ENCODE data around the gene KAZN. TPM values are rescaled to one million over a fixed set of nuclear protein-coding genes. Genes with fewer than 3 reads are reported as not detected.

KAZN gene
- total and polyA plus RNA-seq, 2 donors from 2014 or later: 17.4 to 60.8 TPM

GRCh38 chr1:14887044-14887566 is 288.6 kb downstream of the KAZN start:
- Histone ChIP-seq H3K9ac (ENCODE audit: low read length in 3 of 3) (no peak overlapping the region), H3K4me1 (ENCODE audit: control insufficient read depth in 2 of 3, insufficient read depth in 2 of 3, low read depth in 1 of 3, low read length in 3 of 3) (peaks cover 0 to 6% (median 0%) of the 10 kb centered on the region in 3 donors), H3K27ac (ENCODE audit: low read depth in 2 of 2, low read length in 2 of 2) (no peak overlapping the region), H3K4me3 (ENCODE audit: low read length in 3 of 3) (no peak overlapping the region), H3K27me3 (ENCODE audit: control insufficient read depth, insufficient read depth, low read length) (no peaks in the 10 kb centered on the region), H3K36me3 (ENCODE audit: control insufficient read depth in 2 of 3, insufficient read depth in 3 of 3, low read length in 3 of 3) (no peaks in the 10 kb centered on the region), H3K9me3 (ENCODE audit: control insufficient read depth in 2 of 3, insufficient read depth in 1 of 3, low read length in 3 of 3) (no peaks in the 10 kb centered on the region)
- intact Hi-C loops (cut with DNase I): no loop called here
- DNase-seq: no peak
- no peak for TF ChIP-seq CTCF (IDR thresholded peaks at IDR 0.05; ENCODE audit: borderline replicate concordance, extremely low read depth, insufficient read depth)
- no peak for FAIRE-seq

GRCh38 chr1:14887764-14888350 is 289.4 kb downstream of the KAZN start:
- FAIRE-seq: no peak
- Histone ChIP-seq H3K4me1 (ENCODE audit: control insufficient read depth in 2 of 3, insufficient read depth in 2 of 3, low read depth in 1 of 3, low read length in 3 of 3) (peaks cover 0 to 4% (median 0%) of the 10 kb centered on the region in 3 donors), H3K36me3 (ENCODE audit: control insufficient read depth in 2 of 3, insufficient read depth in 3 of 3, low read length in 3 of 3) (no peaks in the 10 kb centered on the region), H3K27me3 (ENCODE audit: control insufficient read depth, insufficient read depth, low read length) (no peaks in the 10 kb centered on the region), H3K4me3 (ENCODE audit: low read length in 3 of 3) (no peak overlapping the region), H3K9ac (ENCODE audit: low read length in 3 of 3) (no peak overlapping the region), H3K27ac (ENCODE audit: low read depth in 2 of 2, low read length in 2 of 2) (no peak overlapping the region), H3K9me3 (ENCODE audit: control insufficient read depth in 2 of 3, insufficient read depth in 1 of 3, low read length in 3 of 3) (no peaks in the 10 kb centered on the region)
- no peak for DNase-seq
- intact Hi-C loops (cut with DNase I): no loop called here
- no peak for TF ChIP-seq CTCF (IDR thresholded peaks at IDR 0.05; ENCODE audit: borderline replicate concordance, extremely low read depth, insufficient read depth)

GRCh38 chr1:14888374-14888773 is 289.9 kb downstream of the KAZN start:
- no peak for TF ChIP-seq CTCF (IDR thresholded peaks at IDR 0.05; ENCODE audit: borderline replicate concordance, extremely low read depth, insufficient read depth)
- H3K9me3 ChIP-seq (ENCODE audit: control insufficient read depth in 2 of 3, insufficient read depth in 1 of 3, low read length in 3 of 3): no peaks in the 10 kb centered on the region
- no peak overlapping the region for H3K27ac ChIP-seq (ENCODE audit: low read depth in 2 of 2, low read length in 2 of 2)
- no peak for FAIRE-seq
- intact Hi-C loops (cut with DNase I): no loop called here
- no peak overlapping the region for H3K9ac ChIP-seq (ENCODE audit: low read length in 3 of 3)
- peaks cover 0 to 4% (median 0%) of the 10 kb centered on the region in 3 donors for H3K4me1 ChIP-seq (ENCODE audit: control insufficient read depth in 2 of 3, insufficient read depth in 2 of 3, low read depth in 1 of 3, low read length in 3 of 3)
- no peak for DNase-seq
- no peaks in the 10 kb centered on the region for H3K36me3 ChIP-seq (ENCODE audit: control insufficient read depth in 2 of 3, insufficient read depth in 3 of 3, low read length in 3 of 3)
- H3K27me3 ChIP-seq (ENCODE audit: control insufficient read depth, insufficient read depth, low read length): no peaks in the 10 kb centered on the region
- H3K4me3 ChIP-seq (ENCODE audit: low read length in 3 of 3): no peak overlapping the region

Measured in kidney (tissue), 14 donors.